WTC11 (cell line): ENCODE data around the gene CSF1.

Experiments used
- CTCF ChIP-seq: fragments of 200-600 bp; IDR thresholded peaks from 2 replicates; pipeline ENCODE4 v1.8.0; 2022; ENCODE audit warnings: antibody characterized with exemption
- E2F5 ChIP-seq: sonication (generic); formaldehyde crosslinking; IDR thresholded peaks from 2 replicates; pipeline ENCODE4 v1.8.1; 2022; ENCODE audit warnings: mild to moderate bottlenecking, moderate library complexity, missing genetic modification reagents
- FOXP4 ChIP-seq: sonication (generic); formaldehyde crosslinking; IDR thresholded peaks from 2 replicates; pipeline ENCODE4 v1.8.0; 2022; ENCODE audit warnings: mild to moderate bottlenecking, missing genetic modification reagents
- GRHL2 ChIP-seq: fragments of 250-450 bp; sonication (Bioruptor Pico); IDR thresholded peaks from 2 replicates; pipeline ENCODE4 v1.8.0; 2022; ENCODE audit warnings: mild to moderate bottlenecking, moderate library complexity; ENCODE audit not compliant: insufficient replicate concordance, severe bottlenecking
- HMGXB4 ChIP-seq: sonication (generic); formaldehyde crosslinking; IDR thresholded peaks from 2 replicates; pipeline ENCODE4 v1.8.1; 2023; ENCODE audit warnings: mild to moderate bottlenecking, moderate library complexity, missing genetic modification reagents
- MYBL2 ChIP-seq: sonication (generic); formaldehyde crosslinking; IDR thresholded peaks from 2 replicates; pipeline ENCODE4 v1.8.1; 2023; ENCODE audit warnings: mild to moderate bottlenecking, moderate library complexity, missing genetic modification reagents
- NFE2L1 ChIP-seq: sonication (generic); formaldehyde crosslinking; IDR thresholded peaks from 2 replicates; pipeline ENCODE4 v1.8.1; 2023; ENCODE audit warnings: missing genetic modification reagents
- NFYB ChIP-seq: sonication (generic); formaldehyde crosslinking; conservative IDR thresholded peaks from 2 replicates; pipeline ENCODE4 v1.8.0; 2022; ENCODE audit warnings: low read depth, missing genetic modification reagents
- NR2C2 ChIP-seq: sonication (generic); formaldehyde crosslinking; IDR thresholded peaks from 2 replicates; pipeline ENCODE4 v1.8.0; 2022; ENCODE audit warnings: mild to moderate bottlenecking, missing genetic modification reagents
- PREB ChIP-seq: sonication (generic); formaldehyde crosslinking; IDR thresholded peaks from 2 replicates; pipeline ENCODE4 v1.8.1; 2022; ENCODE audit warnings: mild to moderate bottlenecking, missing genetic modification reagents, moderate library complexity, borderline replicate concordance
- SMAD4 ChIP-seq: sonication (generic); formaldehyde crosslinking; IDR thresholded peaks from 2 replicates; pipeline ENCODE4 v1.8.0; 2022; ENCODE audit warnings: mild to moderate bottlenecking, missing genetic modification reagents
- TCF7 ChIP-seq: sonication (generic); formaldehyde crosslinking; IDR thresholded peaks from 2 replicates; pipeline ENCODE4 v1.8.0; 2022; ENCODE audit warnings: mild to moderate bottlenecking, low read depth, missing genetic modification reagents, moderate library complexity
- TP53 ChIP-seq: sonication (generic); formaldehyde crosslinking; IDR thresholded peaks from 2 replicates; pipeline ENCODE4 v1.8.1; 2023; ENCODE audit warnings: mild to moderate bottlenecking, missing genetic modification reagents

DNA sequence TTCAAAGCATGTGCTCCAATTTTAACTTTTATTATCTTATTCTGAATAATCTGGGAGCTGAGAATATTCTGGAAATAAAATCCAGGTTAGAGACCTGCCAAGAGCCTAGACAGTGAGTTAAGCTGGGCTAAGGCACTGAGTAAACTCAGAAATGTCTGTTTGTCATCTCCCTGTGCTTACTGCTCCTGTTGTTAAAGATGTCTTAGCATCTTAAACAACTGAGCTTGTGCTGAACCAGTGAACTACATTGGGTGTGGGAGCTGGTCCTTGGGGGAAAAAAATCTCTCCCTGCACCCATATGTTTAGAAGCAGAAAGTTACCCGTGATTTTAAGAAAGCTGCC is 49.0 kb downstream of the CSF1 start:
- TF ChIP-seq CTCF (no peak), HMGXB4 (CRISPR knock-in tag) (no peak), MYBL2 (CRISPR knock-in tag) (no peak), NR2C2 (CRISPR knock-in tag) (no peak), E2F5 (CRISPR knock-in tag) (no peak), FOXP4 (CRISPR knock-in tag) (no peak), PREB (no peak), NFYB (CRISPR knock-in tag) (no peak), GRHL2 (no peak), SMAD4 (CRISPR knock-in tag) (no peak), TCF7 (CRISPR knock-in tag) (no peak), NFE2L1 (CRISPR knock-in tag) (no peak), TP53 (CRISPR knock-in tag) (no peak)
